GM12873 (cell line): ENCODE data around the gene CRYGB.

Experiments used
- TF ChIP-seq, protein P1 (sequence below): IDR thresholded peaks from 2 replicates; pipeline ENCODE4 v1.5.1; 2012; ENCODE audit warnings: low read depth, mild to moderate bottlenecking, moderate library complexity, low read length, control low read depth; ENCODE audit not compliant: insufficient read depth; ENCODE audit errors: missing control alignments

CRYGB gene

GRCh38 chr2:208148803-208149202, 2.8 kb upstream of the CRYGB start:
- TF ChIP-seq, protein P1, sequence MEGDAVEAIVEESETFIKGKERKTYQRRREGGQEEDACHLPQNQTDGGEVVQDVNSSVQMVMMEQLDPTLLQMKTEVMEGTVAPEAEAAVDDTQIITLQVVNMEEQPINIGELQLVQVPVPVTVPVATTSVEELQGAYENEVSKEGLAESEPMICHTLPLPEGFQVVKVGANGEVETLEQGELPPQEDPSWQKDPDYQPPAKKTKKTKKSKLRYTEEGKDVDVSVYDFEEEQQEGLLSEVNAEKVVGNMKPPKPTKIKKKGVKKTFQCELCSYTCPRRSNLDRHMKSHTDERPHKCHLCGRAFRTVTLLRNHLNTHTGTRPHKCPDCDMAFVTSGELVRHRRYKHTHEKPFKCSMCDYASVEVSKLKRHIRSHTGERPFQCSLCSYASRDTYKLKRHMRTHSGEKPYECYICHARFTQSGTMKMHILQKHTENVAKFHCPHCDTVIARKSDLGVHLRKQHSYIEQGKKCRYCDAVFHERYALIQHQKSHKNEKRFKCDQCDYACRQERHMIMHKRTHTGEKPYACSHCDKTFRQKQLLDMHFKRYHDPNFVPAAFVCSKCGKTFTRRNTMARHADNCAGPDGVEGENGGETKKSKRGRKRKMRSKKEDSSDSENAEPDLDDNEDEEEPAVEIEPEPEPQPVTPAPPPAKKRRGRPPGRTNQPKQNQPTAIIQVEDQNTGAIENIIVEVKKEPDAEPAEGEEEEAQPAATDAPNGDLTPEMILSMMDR: no peak

DNA sequence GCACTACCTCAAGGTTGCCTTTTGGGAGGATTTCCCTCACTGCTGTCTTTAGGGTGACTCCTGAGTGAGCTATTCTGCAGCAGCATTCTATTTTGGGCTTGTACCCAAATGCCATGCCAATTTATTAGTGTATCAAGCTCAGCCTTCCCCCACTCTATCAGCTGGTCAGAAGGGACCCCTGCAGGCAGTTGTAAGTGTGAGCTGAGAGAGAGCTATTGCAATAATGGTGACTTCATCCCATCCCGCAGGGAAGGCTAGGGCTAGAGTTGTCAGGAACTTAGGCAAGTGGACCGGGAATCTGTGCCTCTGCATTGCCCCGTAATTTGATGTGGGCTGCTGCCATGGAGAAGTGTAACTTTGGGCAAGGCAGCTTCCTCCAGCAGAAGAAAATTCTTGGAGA, 1.8 kb upstream of the CRYGB start:
- TF ChIP-seq, protein P1: no peak

DNA sequence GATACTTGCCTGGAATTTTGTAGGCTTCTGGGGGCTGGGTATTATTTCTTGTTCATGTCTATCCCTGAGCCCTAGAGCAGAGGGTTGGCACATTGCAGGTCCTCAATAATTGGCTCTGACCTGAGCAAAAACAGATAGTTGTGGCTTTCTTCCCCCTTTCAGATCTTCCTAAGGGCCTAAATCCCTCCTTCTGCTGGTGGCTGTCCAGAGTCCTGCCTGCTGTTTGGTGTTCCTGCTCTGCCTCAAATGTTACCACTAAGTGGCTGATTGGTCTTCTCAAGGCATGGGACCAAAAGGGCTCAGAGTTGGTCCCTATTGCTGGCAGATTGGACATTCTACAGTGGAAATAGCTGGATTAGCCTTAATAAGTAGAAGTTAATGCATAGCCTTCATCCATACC, 1.1 kb upstream of the CRYGB start:
- TF ChIP-seq, protein P1: no peak

DNA sequence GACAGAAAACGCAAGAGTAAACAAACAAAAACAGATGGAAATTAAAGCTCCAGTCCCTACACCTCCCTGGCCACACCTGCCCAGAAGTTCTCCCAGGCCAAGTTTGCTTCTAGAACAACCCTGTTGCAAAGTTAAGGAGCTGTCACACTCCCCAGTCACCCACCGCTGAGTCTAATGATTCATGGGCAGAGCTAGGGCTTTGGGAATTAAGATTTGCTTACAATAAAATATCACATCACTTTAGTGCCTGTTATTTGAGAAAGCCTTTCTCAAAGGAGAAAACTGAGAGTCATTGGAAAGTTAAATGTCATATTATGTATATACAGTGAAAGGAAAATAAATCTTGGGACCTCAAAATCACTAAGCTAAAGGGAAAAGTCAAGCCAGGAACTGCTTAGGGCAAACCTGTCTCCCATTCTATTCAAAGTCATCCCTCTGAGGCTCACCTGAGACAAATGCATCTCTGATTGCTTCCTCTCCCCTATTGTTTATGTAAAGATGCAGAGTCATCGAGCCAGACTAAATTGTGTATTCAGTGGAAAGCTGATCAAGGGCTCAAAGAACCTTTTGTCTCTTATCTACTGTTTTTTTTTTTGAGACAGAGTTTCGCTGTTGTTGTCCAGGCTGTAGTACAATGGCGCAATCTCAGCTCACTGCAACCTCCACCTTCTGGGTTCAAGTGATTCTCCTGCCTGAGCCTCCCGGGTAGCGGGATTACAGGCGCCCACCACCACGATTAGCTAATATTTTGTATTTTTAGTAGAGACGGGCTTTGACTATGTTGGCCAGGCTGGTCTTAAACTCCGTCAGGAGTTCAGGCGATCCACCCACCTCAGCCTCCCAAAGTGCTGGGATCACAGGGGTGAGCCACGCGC, 2.8 kb downstream of the CRYGB start:
- TF ChIP-seq, protein P1: no peak

- TF ChIP-seq, protein P1: no peak
Observed at GRCh38 chr2:208142240-208142924, 3.6 kb downstream of the CRYGB start.

DNA sequence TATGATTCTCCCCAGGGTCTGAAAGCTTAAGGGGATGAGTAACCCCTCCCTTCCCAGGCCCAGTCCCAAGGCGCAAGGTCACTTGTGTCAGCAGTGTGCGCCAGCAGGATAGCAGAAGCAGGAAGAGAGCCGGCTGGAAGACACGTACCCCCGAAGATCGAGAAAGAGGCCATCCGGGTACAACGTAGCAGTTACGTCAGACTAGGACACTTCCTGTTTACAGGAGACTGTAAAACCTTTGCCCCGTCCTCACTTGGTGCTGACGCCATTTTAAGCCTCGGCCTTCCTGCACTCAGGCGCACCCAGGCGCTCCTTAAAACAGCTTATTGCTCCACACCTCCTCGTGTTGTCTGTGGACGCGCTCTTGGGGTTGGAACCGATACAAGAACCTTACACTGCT, 6.5 kb downstream of the CRYGB start:
- TF ChIP-seq, protein P1: no peak

DNA sequence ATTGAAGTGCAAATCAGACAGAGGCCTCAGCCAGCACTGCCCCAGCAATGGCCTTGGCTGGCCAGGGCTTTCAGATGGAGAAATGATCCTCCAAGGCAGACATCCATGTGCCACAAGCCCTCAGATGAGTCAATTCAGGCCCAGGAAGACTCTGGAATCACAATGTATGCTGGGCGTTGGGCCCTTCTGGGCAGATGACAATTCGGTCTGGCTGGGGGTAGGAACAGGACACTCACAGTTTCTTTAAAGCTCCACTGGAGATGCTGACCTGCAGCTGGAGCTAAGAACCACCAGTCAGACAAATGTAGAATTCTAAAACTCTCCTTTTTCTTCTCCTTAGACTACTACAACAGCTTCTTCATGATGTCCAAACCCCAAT, 9.3 kb downstream of the CRYGB start:
- TF ChIP-seq, protein P1: no peak
